Hematopoietic multipotent progenitor cell treated with erythropoietin and hydrocortisone succinate and interleukin-3 and kit ligand, for 15 days (in vitro differentiated cells): Measurements from ENCODE around the gene FOCAD.
"Not testable (repeated sequence)": the region's sequence is repeated elsewhere in the genome, so short reads cannot be mapped to it uniquely, and the experiment has no call there.

Experiments used
- DNase-seq: peaks from one replicate; pipeline ENCODE4 v3.0.0-alpha.2; 2015; ENCODE audit warnings: low spot score

The FOCAD gene, protein sequence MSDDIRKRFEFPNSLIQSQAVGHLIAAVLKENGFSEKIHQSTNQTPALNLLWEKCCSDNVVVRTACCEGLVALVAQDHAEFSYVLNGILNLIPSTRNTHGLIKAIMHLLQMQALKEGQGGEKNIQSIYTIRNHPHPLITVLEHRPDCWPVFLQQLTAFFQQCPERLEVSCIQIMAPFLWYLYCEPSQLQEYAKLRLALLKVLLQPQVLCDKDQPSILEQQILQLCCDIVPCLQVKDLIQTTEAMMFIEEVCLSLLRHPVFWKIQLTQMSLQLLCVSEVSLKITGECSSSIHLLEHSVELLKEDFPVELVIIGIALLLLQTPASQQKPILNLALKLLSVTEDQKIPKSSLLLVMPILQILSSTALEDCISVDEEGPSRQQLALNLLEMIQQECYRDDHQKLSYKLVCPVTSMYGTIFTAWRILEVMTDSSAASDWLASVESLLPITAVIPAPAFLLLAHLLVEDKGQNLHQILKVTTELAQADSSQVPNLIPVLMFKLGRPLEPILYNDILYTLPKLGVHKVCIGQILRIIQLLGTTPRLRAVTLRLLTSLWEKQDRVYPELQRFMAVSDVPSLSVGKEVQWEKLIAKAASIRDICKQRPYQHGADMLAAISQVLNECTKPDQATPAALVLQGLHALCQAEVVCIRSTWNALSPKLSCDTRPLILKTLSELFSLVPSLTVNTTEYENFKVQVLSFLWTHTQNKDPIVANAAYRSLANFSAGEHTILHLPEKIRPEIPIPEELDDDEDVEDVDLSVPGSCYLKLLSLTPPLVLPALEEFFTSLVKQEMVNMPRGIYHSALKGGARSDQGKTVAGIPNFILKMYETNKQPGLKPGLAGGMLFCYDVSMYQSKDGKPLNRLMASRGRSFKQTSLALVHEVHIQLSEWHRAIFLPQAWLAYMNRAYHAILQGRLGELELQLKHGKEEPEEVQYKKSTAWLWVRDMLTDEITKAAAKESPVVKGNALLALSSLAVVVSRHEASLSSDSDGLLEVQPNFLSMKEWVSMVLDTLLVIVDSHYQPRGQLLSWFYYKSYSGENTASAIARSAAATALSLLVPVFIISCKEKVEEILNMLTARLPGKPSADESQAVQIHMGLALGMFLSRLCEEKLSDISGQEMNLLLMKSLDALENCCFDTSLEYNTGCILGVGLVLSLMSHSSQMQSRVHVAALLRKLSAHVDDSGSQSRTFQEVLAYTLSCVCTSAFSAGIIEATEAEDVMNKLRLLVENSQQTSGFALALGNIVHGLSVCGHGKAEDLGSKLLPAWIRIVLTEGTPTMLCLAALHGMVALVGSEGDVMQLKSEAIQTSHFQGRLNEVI (N-terminal part only)

GRCh38 chr9:20684035-20684874, at the start of gene FOCAD:
Gene FOCAD, plus strand, starts transcription at chr9:20684259. Its CDS starts 31,095 bp downstream, at chr9:20715354.
- DNase-seq = peak; percentile 95

DNA sequence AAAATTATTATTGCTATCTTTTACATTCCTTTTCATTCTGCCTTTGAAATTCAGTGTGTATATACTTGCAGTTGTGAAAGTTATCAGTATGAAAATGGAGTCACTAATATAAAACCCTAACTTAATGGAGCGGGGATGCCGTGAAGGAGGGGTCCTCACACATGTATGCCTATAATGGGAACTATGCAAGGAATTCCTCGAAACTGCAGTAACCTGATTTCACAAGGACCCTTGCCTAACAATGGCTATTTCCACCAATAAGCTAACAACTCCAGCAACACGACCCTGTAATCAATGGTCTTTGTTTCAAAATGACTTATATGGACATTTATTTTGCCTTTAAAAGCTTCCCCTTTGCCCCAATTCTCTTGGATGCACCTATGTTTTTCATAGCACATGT, 49.2 kb upstream of the FOCAD start:
- no peak for DNase-seq

DNA sequence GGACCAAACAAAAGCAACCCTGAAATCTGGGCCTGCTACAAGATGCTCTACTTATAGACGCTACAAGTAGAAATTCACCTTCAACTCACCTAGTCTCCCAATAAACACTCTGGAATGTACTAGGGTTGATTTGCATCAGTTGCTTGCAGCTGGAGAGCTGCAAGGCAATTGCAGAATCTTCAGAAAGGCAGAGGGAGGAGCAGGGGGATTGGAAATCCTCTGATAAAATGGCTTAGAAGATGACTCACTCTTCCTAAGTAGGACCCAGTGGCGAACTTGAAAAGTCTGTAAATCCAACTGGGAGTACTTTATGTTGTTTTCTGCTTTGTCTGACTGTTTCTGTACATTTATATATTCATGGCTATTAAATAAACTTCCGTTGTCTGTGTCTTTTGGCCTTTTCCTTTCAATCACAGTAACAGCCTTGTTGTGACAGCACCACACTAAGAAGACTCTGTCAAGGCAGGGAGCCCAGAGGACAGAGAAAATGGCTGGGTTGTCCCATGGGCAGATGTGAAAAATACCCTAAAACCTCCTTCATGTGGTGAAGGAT, 47.1 kb upstream of the FOCAD start:
- DNase-seq = no peak

GRCh38 chr9:20640331-20641187, 43.5 kb upstream of the FOCAD start:
- DNase-seq = peak; percentile 21

DNA sequence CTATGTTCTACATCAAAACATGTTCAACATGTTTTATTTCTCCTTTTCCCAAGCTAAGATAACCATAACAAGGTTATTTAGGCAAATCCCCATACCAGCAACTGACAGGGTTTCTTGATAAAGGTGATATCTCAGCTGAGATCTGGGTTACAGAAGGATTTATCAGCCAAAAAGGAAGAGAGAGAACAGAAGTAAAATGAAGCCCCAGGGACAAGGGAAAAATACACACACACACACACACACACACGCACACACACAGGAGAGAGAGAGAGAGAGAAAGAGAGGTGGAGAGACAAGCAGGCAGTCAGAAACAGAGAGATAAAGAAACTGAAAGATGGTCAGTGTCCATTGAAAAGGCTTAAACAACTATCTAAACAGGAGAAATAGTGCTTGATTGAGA, 42.0 kb upstream of the FOCAD start:
- no peak for DNase-seq

GRCh38 chr9:20643660-20644059, 40.4 kb upstream of the FOCAD start:
- no peak for DNase-seq

GRCh38 chr9:20646656-20647055, 37.4 kb upstream of the FOCAD start:
- DNase-seq = no peak

DNA sequence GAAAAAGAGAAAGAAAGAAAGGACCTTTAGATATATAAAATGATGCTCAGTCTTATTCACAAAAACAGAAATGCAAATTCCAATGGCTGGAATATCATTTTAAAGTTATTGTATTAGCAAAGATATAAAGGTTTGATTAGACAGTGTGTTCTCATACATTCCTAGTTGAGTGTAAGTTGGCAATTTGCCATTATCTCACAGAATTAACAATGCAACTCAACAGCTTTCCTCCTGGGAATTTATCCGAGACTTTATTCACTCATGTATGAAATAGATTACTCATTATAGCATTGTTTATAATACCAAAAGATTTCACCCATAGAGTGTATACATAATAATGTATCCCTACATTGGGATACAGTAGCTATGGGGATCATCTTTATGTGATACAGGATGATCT, 34.7 kb upstream of the FOCAD start:
- no peak for DNase-seq

DNA sequence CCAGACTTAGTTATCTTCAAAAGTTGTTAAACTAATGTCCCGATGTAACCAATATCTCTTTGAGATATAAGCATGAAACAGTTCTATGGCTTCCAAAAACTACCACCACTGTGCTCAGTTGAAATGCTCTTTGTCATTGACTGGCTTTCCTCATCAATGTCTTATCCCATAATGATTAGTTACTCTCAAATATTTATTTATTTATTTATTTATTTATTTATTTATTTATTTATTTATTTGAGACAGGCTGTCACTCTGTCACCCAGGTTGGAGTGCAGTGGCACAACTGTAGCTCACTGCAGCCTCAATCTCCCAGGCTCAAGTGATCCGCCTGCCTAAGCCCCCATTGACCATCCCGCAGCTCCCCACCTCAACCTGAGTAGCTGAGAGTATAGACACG, 33.7 kb upstream of the FOCAD start:
- no peak for DNase-seq

DNA sequence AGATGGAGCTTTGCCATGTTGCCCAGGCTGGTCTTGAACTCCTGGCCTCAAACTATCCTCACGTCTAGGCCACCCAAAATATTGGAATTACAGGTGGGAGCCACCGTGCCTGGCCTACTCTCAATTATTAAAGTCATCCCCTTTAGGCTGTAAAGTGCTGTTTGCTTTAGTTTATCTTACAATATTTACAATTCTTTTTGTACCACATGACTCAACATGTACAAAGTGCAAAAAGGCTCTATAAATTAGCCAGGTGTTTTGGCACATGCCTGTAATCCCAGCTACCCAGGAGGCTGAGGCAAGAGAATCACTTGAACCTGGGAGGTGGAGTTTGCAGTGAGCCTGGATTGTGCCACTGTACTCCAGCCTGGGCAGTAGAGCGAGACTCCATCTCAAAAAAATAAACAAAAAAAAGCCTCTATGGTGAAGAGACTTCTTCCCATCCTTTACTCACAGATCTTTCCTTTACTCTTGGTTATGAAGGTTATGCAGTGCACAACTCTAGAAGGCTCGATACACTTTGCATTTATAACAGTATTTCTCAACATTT, 33.2 kb upstream of the FOCAD start:
- no peak for DNase-seq

GRCh38 chr9:20651939-20652338, 32.1 kb upstream of the FOCAD start:
- no peak for DNase-seq

GRCh38 chr9:20658246-20658667, 25.8 kb upstream of the FOCAD start:
- DNase-seq = not testable (repeated sequence)

DNA sequence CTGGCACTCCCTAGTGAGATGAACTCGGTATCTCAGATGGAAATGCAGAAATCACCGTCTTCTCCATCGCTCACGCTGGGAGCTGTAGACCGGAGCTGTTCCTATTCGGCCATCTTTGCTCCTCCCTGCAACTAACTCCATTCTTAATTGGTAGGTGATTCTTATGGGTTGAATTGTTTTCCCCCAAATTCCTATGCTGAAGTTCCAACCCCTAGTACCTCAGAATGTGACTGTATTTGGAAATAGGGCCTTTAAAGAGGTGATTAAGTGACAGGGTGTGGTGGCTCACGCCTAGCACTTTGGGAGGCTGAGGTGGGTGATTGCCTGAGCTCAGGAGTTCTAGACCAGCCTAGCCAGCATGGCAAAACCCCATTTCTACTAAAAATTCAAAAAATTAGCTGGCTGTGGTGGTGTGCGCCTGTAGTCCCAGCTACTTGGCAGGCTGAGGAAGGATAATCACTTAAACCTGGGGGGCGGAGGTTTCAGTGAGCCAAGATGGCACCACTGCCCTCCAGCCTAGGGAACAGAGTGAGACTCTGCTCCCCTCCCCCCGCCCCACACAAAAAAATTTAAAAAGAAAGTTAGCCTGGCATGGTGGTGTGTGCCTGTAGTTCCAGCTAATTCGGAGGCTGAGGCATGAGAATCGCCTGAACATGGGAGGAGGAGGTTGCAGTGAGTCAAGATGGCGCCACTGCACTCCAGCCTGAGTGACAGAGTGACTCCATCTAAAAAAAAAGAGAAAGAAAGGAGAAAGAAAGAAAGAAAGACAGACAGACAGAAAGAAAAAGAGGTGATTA, 25.2 kb upstream of the FOCAD start:
- no peak for DNase-seq

DNA sequence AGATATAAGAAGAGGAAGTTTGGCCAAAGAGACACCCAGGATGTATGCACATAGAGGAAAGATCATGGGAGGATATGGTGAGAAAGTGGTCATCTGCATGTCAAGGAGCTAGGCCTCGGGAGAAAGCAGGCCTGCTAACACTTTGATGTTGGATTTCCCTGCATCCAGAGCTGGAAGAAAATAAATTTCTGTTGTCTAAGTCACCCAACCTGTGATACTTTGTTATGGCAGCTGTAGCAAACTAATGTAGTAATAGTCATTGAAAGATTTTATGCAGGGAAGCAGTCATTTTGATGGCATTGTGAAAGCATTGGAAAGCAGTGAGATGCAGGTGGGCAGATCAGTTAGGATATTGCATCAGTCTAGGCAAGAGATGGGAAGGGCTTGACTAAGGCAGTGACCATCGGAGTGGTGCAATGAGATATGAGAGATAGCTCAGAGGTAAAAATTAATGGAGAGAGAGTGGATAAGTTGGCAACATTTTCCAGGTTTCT, 24.5 kb upstream of the FOCAD start:
- no peak for DNase-seq

- no peak for DNase-seq
Observed at GRCh38 chr9:20662156-20662555, 21.9 kb upstream of the FOCAD start.

- DNase-seq = no peak
Observed at GRCh38 chr9:20663133-20663532, 20.9 kb upstream of the FOCAD start.

DNA sequence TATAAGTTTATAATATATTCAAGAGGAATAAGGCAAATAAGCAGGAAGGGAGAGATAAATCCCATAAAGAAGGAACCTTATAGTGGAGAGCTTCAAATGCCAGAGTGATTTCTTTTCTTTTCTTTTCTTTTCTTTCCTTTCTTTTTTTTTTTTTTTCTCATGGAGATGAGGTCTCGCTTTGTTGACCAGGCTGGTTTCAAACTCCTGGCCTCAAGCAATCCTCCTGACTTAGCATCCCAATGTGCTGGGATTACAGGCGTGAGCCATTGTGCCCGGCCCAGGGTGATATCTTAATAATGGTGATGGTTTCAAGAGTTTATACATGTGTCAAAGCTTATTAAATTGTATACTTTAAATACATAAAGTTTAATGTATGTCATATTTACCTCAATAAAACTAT, 19.6 kb upstream of the FOCAD start:
- no peak for DNase-seq

GRCh38 chr9:20670395-20670794, 13.7 kb upstream of the FOCAD start:
- no peak for DNase-seq

DNA sequence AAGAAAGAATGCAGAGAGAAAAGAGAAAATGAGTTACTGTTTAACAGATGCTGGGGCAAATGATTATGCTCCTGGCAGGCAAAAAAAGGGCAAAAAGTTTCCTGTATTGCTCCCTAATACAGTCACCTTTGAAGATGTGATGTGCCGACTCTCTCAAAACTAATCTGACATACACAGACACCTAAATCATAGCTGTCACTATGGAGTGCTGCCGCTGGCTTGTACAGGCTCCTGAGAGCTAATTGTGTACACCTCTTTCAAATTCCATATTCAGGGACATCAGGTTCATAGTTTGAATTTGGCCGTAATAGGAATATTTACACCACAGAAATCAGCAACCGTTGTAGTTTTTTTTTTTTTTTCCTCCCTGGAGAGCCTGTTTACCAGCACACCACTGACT, 12.4 kb upstream of the FOCAD start:
- DNase-seq = no peak
